GM18505 (cell line): ENCODE measurements around the gene MRPL27.

ENCODE experiments used
- ATAC-seq: cut with Tn5 transposase; IDR thresholded peaks from one replicate; pipeline ENCODE4 v1.9.1; 2021; ENCODE audit not compliant: unreplicated experiment
- POLR2A ChIP-seq: IDR thresholded peaks from 4 replicates; pipeline ENCODE4 v1.6.1; 2011; ENCODE audit warnings: borderline replicate concordance; ENCODE audit not compliant: insufficient read depth, insufficient read length; ENCODE audit errors: extremely low read depth

Gene MRPL27

DNA sequence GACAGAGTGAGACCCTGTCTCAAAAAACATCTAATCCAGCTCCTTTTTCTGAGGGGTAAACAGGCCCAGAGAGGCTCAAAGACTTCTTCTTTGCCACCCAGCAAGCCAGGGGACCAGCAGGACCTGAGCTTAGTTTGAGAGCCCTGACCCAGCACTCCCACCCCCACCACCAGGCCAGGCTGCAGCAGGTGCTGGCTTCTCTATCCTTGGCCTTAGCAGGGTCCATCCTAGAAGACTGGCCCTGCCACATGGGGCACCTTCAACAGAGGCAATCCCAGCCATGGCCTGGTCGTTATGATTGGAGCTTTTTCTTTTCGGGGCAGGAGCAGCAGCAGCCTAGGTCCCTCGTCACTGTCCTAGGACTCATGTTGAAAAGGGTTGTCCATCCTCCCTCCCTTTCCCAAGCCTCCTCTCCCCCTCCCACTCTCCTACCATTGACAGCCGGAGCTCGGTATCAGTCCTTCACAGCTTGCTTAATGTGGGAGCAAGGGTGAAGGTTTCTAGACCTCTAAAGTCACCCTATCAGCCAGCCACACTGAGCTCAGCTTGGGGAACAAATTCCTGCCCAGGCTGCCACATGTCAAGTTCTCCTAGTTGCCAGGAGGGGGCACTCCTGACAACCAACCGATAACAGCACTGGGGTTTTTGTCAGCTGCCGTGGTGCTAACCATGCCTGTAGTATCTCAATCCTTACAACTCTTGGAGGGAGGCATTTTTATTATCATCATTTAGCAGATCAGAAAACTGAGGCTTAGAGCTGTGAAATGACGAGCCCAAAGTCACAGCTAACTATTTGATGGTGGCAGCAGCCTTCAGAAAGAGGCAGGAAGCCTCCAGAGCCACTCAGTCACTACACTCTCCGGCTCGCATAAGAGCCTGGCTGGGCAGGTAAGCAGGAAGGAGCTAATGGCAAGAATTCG is 11.2 kb downstream of the MRPL27 start:
- no peak for ATAC-seq

DNA sequence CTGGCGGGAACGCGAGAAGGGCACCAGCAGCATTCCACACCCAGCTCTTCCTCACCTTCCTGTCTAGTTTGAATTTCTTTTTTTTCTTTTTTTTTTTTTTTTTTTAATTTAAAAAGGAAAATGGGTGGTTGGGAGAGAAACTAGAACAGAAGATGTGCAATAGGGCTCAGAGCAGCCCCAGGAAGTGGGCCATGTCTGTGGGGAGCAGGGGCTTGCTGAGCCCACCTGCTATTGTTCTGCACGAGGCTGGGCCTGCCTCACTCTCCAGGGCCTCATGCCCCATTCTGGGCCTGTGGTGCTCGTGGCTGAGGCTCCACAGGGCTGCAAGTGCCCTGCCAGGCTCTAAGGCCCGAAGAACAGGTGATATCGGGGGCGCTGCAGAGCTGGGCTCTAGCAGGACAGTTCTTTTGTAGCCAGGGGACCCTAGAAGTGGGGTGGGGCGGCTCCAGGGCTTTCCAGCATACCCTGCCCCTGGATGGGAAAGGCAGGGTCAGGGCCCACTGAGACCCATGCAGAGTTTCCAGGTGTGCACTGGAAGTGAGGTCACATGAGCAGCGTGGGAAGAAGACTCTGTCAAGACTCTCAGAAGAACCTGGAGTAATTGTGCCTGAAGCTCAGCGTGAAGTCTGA is 12.4 kb downstream of the MRPL27 start:
- TF ChIP-seq POLR2A: no peak
- ATAC-seq: no peak

More for the DNA sequence above, 11.2 kb downstream of the MRPL27 start:
- TF ChIP-seq POLR2A: no peak

DNA sequence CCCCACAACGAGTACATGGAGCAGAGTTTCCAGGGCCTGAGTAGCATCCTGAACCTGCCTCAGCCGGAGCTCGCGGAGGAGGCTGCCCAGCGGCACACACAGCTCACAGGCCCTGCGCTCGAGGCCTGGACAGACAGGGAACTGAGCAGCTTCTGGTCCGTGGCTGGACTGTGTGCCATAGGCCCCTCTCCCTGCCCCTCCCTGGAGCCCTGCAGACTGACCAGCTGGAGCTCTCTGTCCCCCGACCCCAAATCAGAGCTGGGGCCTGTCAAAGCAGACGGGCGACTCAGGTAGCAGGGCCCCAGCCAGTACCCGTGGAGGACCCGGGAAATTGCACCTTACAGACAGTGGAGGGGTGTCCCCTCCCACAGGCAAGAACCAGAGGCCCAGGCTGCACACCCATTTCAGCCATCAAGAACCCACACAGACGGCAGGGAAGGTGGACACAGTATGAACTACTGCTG is 13.0 kb downstream of the MRPL27 start:
- no peak for TF ChIP-seq POLR2A
- ATAC-seq: no peak

DNA sequence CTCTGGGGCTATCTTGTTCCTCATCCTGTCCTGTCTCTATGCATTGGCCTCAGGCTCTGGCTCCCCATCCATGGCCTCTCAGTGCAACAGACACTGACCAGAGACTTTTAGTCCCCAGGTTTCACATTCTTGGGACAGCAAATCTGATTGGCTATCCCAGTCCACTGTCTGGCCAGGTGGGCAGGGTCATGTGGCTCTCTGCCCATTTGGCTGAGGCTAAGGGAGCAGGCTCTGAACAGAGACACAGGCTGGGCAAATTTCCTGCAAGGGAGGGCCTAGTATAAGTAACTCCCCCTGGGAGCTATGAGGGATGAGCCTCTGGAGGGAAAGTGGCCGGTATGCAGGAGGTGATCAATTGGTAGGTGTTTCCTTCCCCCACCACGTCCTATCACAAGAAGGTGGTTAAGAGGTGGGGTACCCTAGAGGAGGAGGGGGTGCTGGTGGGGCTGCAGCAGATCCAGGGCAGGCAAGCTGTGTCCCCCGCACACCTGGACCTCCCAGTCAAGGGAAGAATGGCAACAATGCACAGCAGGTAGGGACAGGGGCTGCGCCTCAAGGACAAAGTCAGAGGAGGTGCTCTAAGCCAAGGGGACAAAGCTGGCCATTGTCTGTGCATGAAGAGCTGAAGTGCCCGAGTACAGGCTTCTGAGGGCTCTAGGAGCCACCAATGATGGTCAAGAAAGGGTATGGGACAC is 13.8 kb downstream of the MRPL27 start:
- ATAC-seq: no peak
- no peak for TF ChIP-seq POLR2A

DNA sequence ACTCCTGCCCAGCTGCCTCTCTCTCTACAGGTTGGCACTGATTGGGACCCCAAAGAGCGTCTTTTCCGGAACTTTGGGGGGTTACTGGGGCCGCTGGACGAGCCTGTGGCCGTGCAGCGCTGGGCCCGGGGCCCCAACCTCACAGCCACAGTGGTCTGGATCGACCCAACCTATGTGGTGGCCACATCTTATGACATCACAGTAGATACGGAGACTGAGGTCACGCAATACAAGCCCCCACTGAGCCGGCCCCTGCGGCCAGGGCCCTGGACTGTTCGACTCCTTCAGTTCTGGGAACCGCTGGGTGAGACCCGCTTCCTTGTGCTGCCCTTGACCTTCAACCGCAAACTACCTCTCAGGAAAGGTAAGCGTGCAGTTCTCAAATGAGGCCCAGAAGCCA is 14.8 kb downstream of the MRPL27 start:
- TF ChIP-seq POLR2A: no peak
- ATAC-seq: no peak

DNA sequence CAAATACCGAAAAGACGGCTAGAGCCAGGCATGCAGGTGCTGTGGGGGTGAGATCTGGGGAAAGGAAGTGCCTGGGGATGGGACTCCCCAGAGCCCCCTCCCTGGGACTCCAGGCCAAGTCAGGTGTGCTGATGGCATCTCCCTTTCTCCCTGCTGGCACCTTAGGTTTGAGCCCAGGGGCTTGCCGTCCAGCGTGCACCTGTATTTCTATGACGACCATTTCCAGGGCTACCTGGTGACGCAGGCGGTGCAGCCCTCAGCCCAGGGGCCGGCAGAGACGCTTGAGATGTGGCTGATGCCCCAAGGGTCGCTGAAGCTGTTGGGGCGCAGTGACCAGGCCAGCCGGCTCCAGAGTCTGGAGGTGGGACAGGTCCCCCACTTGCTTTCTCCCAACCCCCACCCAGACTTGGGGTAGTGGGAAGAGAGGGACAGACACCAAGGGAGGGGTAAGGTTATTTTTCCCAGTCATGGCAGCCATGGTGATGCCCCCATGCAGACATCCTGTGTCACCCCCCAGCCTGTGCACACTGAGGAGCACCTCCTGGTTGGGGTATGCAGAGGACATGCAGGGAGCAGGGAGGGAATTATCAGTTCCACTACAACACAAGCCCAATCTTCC is 16.0 kb downstream of the MRPL27 start:
- no peak for ATAC-seq
- TF ChIP-seq POLR2A: no peak

DNA sequence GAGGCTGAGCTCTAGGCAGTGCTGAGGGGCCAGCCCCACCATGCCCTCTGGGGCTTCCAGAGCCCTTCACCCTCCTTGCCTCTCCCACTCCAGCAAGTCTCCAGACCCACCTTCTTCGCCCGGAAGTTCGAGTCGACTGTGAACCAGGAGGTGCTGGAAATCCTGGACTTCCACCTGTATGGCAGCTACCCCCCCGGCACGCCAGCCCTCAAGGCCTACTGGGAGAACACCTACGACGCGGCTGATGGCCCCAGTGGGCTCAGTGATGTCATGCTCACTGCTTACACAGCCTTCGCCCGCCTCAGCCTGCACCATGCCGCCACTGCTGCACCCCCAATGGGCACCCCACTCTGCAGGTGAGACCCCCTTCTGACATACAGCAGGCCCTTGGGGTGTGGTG is 16.6 kb downstream of the MRPL27 start:
- no peak for ATAC-seq
- TF ChIP-seq POLR2A: no peak

DNA sequence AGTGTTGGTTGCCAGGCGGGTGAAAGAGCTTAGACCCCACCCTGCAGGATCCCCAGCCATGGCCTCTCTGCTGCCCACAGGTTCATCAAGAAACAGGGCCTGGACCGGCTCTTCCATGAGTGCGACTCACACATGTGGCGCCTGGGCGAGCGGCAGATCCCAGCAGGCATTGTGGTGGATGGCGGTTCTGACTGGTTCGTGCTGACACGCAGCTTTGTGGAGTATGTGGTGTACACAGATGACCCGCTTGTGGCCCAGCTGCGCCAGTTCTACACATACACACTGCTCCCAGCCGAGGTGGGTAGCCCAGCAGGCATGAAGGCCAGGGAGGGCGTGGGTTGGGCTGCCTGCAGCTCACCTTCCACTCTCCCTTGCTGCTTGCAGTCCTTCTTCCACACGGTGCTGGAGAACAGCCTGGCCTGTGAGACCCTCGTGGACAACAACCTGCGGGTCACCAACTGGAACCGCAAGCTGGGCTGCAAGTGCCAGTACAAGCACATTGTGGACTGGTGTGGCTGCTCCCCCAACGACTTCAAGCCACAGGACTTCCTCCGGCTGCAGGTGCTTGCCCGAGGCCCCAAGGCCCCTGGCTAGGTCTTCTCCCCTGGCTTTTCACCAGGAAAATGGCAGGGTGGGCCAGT is 17.2 kb downstream of the MRPL27 start:
- no peak for ATAC-seq
- no peak for TF ChIP-seq POLR2A

DNA sequence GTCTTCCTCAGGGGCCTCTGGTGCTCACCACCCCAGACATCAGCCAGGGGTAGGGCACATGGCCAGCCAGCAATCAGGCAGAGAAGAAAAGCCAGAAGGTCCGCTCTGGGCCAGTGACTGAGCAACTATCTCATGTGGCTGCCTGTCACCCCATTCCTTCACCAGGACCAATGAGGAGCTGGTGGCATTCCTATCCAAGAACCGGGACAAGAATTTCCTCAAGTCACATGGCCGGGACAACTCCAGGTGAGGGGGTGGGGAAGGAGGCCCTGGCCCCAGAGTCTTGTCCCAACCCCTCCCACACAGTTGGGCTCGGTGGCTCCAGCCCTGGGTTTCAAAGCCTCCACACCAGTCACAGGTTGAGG is 17.7 kb downstream of the MRPL27 start:
- no peak for ATAC-seq
- no peak for TF ChIP-seq POLR2A

DNA sequence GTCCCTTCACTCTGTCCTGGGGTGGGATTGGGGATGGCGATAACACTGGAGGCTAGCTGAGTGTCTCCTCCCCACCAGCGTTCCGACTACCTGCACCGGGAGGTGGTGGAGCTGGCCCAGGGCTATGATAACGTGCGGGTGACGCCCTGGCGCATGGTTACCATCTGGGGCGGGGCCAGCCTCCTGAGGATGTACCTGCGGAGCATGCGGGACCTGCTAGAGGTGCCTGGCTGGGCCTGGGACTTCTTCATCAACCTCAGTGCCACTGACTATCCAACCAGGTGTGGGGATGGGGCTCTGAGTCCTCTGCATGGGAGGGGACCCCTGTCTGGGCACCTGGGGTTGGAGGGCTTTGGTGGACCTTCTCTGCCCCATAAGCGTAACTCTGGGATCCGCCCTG is 18.2 kb downstream of the MRPL27 start:
- no peak for ATAC-seq

DNA sequence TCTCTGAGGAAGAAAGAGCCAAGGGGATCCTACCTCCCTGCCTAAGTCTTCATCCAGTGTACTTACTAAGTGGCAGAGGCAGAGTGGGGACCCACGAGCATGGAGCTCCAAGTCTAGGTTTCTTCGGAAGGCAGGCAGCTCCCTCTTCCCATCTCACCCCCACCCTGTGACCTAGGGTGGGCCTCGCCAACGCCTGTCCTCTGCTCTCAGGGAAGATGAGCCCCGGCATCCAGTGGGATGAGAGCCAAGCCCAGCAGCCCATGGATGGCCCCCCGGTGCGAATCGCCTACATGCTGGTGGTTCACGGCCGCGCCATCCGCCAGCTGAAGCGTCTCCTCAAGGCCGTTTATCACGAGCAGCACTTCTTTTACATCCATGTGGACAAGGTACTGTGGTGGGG is 18.8 kb downstream of the MRPL27 start:
- no peak for ATAC-seq
- TF ChIP-seq POLR2A: no peak

More for the DNA sequence above, 18.2 kb downstream of the MRPL27 start:
- TF ChIP-seq POLR2A: no peak

DNA sequence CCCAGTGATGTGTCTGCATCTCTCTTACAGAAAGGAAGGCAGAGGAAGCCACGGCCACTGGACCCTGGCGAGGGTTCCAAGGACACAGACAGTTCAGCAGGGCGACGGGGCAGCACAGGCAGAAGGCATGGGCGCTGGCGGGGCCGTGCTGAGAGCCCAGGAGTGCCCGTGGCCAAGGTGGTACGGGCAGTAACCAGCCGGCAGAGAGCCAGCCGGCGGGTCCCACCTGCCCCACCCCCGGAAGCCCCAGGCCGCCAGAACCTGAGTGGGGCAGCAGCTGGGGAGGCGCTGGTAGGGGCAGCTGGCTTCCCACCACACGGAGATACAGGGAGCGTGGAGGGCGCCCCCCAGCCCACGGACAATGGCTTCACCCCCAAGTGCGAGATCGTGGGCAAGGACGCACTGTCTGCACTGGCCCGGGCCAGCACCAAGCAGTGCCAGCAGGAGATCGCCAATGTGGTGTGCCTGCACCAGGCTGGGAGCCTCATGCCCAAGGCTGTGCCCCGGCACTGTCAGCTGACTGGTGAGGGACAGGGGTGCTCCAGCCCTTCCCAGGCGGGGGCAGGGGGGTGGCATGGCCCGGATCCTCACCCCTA is 19.3 kb downstream of the MRPL27 start:
- ATAC-seq: no peak
- no peak for TF ChIP-seq POLR2A
